ENCODE measurements around the gene TMEM123. TPM values are rescaled to one million over a fixed set of nuclear protein-coding genes. Genes with fewer than 3 reads are reported as not detected.
A peak's percentile ranks its signal among the peaks of the same experiment; 100 is the strongest.

TMEM123 gene
- total and polyA plus RNA-seq, 2 of the 13 experiments (the other 11 are each of a cell fraction or from before 2014, with no cell fraction given): 365 to 2,761 TPM

GRCh38 chr11:102451681-102452460 lies 694 bp downstream of the TMEM123 start (continued):
- no peak for TF ChIP-seq ZNF530 (CRISPR knock-in tag; IDR thresholded peaks at IDR 0.05; ENCODE audit: low read depth)
- TF ChIP-seq KMT2A (CRISPR knock-in tag; IDR thresholded peaks at IDR 0.05): peak; percentile 92
- no peak for TF ChIP-seq POLR2AphosphoS2 (IDR thresholded peaks at IDR 0.05; ENCODE audit: low read depth, low read length)
- no peak for TF ChIP-seq GMEB2 (CRISPR knock-in tag; IDR thresholded peaks at IDR 0.05; ENCODE audit: low read depth)
- TF ChIP-seq E2F5 (CRISPR knock-in tag; conservative IDR thresholded peaks at IDR 0.05): 0 out of 2 replicates have a peak, but pooled peaks have one; percentile 49
- no peak; the same call in none of the 2 replicates for TF ChIP-seq HOMEZ (CRISPR knock-in tag; IDR thresholded peaks at IDR 0.05; ENCODE audit: low read depth)
- peak; percentile 37; the same call in 1 of the 2 replicates for TF ChIP-seq ZBTB25 (CRISPR knock-in tag; IDR thresholded peaks at IDR 0.05)
- peak; percentile 56 for TF ChIP-seq ASH2L (IDR thresholded peaks at IDR 0.05; ENCODE audit: insufficient read length, low read depth, low read length)
- TF ChIP-seq TIGD3 (CRISPR knock-in tag; IDR thresholded peaks at IDR 0.05; ENCODE audit: borderline replicate concordance): no peak
- TF ChIP-seq CREB3 (CRISPR knock-in tag; IDR thresholded peaks at IDR 0.05): no peak; the same call in 1 of the 2 replicates
- TF ChIP-seq DZIP1 (CRISPR knock-in tag; IDR thresholded peaks at IDR 0.05): no peak
- TF ChIP-seq PCBP2 (optimal IDR thresholded peaks at IDR 0.05; ENCODE audit: low read depth, low read length, poor library complexity, severe bottlenecking): no peak
- TF ChIP-seq ZFP1 (CRISPR knock-in tag; IDR thresholded peaks at IDR 0.05): no peak
- TF ChIP-seq ZNF558 (CRISPR knock-in tag; IDR thresholded peaks at IDR 0.05; ENCODE audit: borderline replicate concordance): peak; percentile 57
- TF ChIP-seq MBNL3 (CRISPR knock-in tag; conservative IDR thresholded peaks at IDR 0.05): no peak
- TF ChIP-seq HDAC2 (CRISPR knock-in tag; IDR thresholded peaks at IDR 0.05): peak; percentile 90
- peak; percentile 17 for TF ChIP-seq DBP (CRISPR knock-in tag; IDR thresholded peaks at IDR 0.05; ENCODE audit: not compliant biosample characterization)

Data from HepG2 (cell line).